K562 (cell line): ENCODE results near the gene APOBEC3G. TPM values are rescaled to one million over a fixed set of nuclear protein-coding genes. Genes with fewer than 3 reads are reported as not detected.
"Not testable (repeated sequence)": the region's sequence is repeated elsewhere in the genome, so short reads cannot be mapped to it uniquely, and the experiment has no call there.

Source experiments
- ATAC-seq: fragments of 200-7000 bp; cut with Tn5 transposase; 3 replicates; pipeline ENCODE4 v1.9.1; 2020; ENCODE audit warnings: moderate library complexity
- BruUV-seq: library from RNA; stranded (reverse); fragments of 400-500 nt; replicated peaks from 2 replicates; lab custom pipeline; 2021; lab: Mats Ljungman, UMichigan
- CTCF ChIA-PET: fragments of 300-600 bp; formaldehyde crosslinking; extraction: SDS; loops from one replicate; lab custom pipeline; 2021; ENCODE audit warnings: low intra/inter-chr PET ratio; lab: Yijun Ruan, JAX
- POLR2A ChIA-PET: fragments of 300-600, 350-650 bp; sonication (Branson Sonifier 250); formaldehyde crosslinking; extraction: SDS; loops from one replicate; lab custom pipeline; 2021; ENCODE audit warnings: antibody characterized with exemption, inconsistent platforms; lab: Yijun Ruan, JAX
- DNase-seq, 4 experiments: peaks; one replicate each; pipeline versions ENCODE4 v3.0.0 to v3.0.0-alpha.2; 2011 to 2018; ENCODE audit warnings: low spot score in 3 of 4, mixed read lengths in 3 of 4; ENCODE audit errors: extremely low read depth in 1 of 4
- FAIRE-seq: peaks from 2 replicates; lab custom pipeline; 2011; peaks lifted over from hg19 to GRCh38; lab: Jason Lieb, UNC
- H2AFZ ChIP-seq: 2 replicates; pipeline ENCODE4 v1.6.0; 2011; ENCODE audit warnings: low read depth, low read length, control low read depth, inconsistent platforms
- H3K27ac ChIP-seq: fragments of 200-600 bp; 3 replicates; pipeline ENCODE4 v1.8.0; 2011; ENCODE audit warnings: low read depth, mild to moderate bottlenecking, control low read depth, inconsistent platforms, low read length, moderate library complexity, mixed read lengths; ENCODE audit errors: extremely low read depth
- H3K27me3 ChIP-seq, 2 experiments: fragments of 300-600 bp in 1 of 2; 2 replicates in 1 of 2; 3 replicates in 1 of 2; pipeline versions ENCODE4 v1.6.0 to v1.8.0; 2011; ENCODE audit warnings: inconsistent platforms in 2 of 2, low read length in 2 of 2, mild to moderate bottlenecking in 1 of 2, mixed read lengths in 1 of 2, moderate library complexity in 1 of 2; ENCODE audit not compliant: control insufficient read depth in 2 of 2, insufficient read depth in 2 of 2
- H3K36me3 ChIP-seq: fragments of 300-600 bp; 3 replicates; pipeline ENCODE4 v1.8.0; 2011; ENCODE audit warnings: mild to moderate bottlenecking, low read length, inconsistent platforms; ENCODE audit not compliant: control insufficient read depth, insufficient read depth
- H3K4me1 ChIP-seq, 2 experiments: fragments of 200-600 bp in 1 of 2; replicated peaks in 1 of 2; 2 replicates in 1 of 2; 3 replicates in 1 of 2; pipeline versions ENCODE4 v1.5.1 to v1.8.0; 2011; ENCODE audit warnings: inconsistent platforms in 2 of 2, low read length in 2 of 2, mild to moderate bottlenecking in 1 of 2, mixed read lengths in 1 of 2, moderate library complexity in 1 of 2; ENCODE audit not compliant: control insufficient read depth in 2 of 2, insufficient read depth in 2 of 2
- H3K4me2 ChIP-seq: 2 replicates; pipeline ENCODE4 v1.6.1; 2011; ENCODE audit warnings: low read length, control low read depth, inconsistent platforms, mixed read lengths; ENCODE audit not compliant: insufficient read depth
- H3K4me3 ChIP-seq: fragments of 200-600 bp; sonication (generic), shearing (Covaris generic); 2 replicates; pipeline ENCODE4 v1.5.1; 2016; ENCODE audit warnings: control low read depth, inconsistent platforms
- H3K79me2 ChIP-seq: fragments of 200-600 bp; 3 replicates; pipeline ENCODE4 v1.8.0; 2011; ENCODE audit warnings: low read length, inconsistent platforms; ENCODE audit not compliant: control insufficient read depth, insufficient read depth
- H3K9ac ChIP-seq, 2 experiments: 2 replicates each; pipeline versions ENCODE4 v1.6.0 to v1.6.1; 2011; ENCODE audit warnings: low read depth in 2 of 2, low read length in 2 of 2, control low read depth in 1 of 2, inconsistent platforms in 1 of 2, mild to moderate bottlenecking in 1 of 2, mixed read lengths in 1 of 2; ENCODE audit not compliant: insufficient read depth in 1 of 2
- H3K9me1 ChIP-seq: one replicate; pipeline ENCODE4 v1.6.0; 2011; ENCODE audit warnings: inconsistent platforms, mild to moderate bottlenecking, low read length, moderate library complexity; ENCODE audit not compliant: control insufficient read depth, insufficient read depth
- H3K9me3 ChIP-seq: replicated peaks from 2 replicates; pipeline ENCODE4 v1.5.1; 2011; ENCODE audit warnings: low read depth, low read length, inconsistent platforms; ENCODE audit not compliant: control insufficient read depth, insufficient read depth
- H4K20me1 ChIP-seq: replicated peaks from 2 replicates; pipeline ENCODE4 v1.6.1; 2011; ENCODE audit warnings: low read length, inconsistent platforms, mixed read lengths; ENCODE audit not compliant: control insufficient read depth, insufficient read depth
- WGBS: fragments of 100-300 bp; shearing (Covaris generic); methylation state at CpG from one replicate; pipeline ENCODE4 v1.1.6; 2016; ENCODE audit warnings: low coverage, mixed read lengths; ENCODE audit not compliant: insufficient coverage; ENCODE audit errors: missing lambda C conversion rate; 5-methylcytosine and 5-hydroxymethylcytosine counted together
- in situ Hi-C: fragments of 300-500 bp; cut with MboI; formaldehyde crosslinking; loops from 4 replicates; pipeline ENCODE4 v1.15.0; 2018; ENCODE audit warnings: inconsistent platforms, mixed read lengths
- intact Hi-C: fragments of 100-400 bp; cut with micrococcal nuclease; formaldehyde crosslinking; loops from 2 replicates; pipeline ENCODE4 v1.14.2; 2022
- polyA plus RNA-seq, 8 experiments: library from polyadenylated mRNA; depleted of rRNA in 4 of 8; stranded (reverse) in 5 of 8; unstranded in 3 of 8; fragments of >200 nt; fragmentation: Nextera tagmentation in 2 of 8; fragmentation: Illumina TruSeq in 1 of 8; extraction: Ambion mirVana in 2 of 8; extraction: Trizol in 1 of 8; gene quantifications; 2 replicates each; pipeline versions ENCODE4 v1.2.1 to v1.2.3, GENCODE V29; 2011 to 2014; ENCODE audit warnings: inconsistent platforms in 1 of 8, missing spikeins in 1 of 8
- total RNA-seq, 7 experiments: library from RNA; depleted of rRNA in 6 of 7; stranded (reverse); fragments of >200 nt in 6 of 7; fragmentation: Illumina TruSeq in 2 of 7; extraction: Trizol in 2 of 7; gene quantifications; 2 replicates each; pipeline versions ENCODE4 v1.2.1 to v1.2.3, GENCODE V29; 2011 to 2021; ENCODE audit warnings: low replicate concordance in 1 of 7

Gene APOBEC3G
- total and polyA plus RNA-seq, 9 of the 15 experiments (the other 6 are each of a cell fraction or from before 2014, with no cell fraction given): 5.2 to 20.8 (median 11.4) TPM

DNA sequence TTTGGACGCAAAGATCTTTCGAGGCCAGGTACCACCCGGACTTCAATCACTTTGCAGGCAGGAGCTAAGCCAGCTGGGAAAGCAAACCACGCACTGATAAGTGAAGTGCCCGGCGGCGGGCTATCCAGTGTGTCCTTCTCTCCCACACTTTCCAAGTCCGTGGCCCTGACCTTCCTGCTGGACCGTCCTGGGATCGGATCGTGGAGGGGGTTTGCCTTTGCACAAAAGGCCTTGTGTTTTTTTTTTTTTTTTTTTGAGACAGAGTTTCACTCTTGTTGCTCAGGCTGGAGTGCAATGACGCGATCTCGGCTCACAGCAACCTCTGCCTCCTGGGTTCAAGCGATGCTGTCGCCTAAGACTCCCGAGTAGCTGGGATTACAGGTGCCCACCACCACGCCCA is 34.0 kb upstream of the APOBEC3G start:
- H3K4me2 ChIP-seq, intact Hi-C loops, H3K27me3 ChIP-seq, H4K20me1 ChIP-seq, BruUV-seq, ATAC-seq, H3K9me3 ChIP-seq, POLR2A ChIA-PET, H2AFZ ChIP-seq, H3K36me3 ChIP-seq, H3K9ac ChIP-seq, H3K4me3 ChIP-seq, H3K9me1 ChIP-seq, DNase-seq, H3K27ac ChIP-seq, CTCF ChIA-PET, FAIRE-seq: not testable (repeated sequence)
- in situ Hi-C loops: loop anchor here (5.0 kb wide), 1 partner anchor 34 kb away; the partner anchor contains the start of gene APOBEC3G
- Histone ChIP-seq H3K79me2 (peaks cover 14% of the 10 kb centered on the region), H3K4me1 (peaks cover 0 to 27% of the 10 kb centered on the region in 2 experiments; a peak in 4 of 5 replicates)
- WGBS: 63% methylated on average over 3 of the region's 18 CpGs

DNA sequence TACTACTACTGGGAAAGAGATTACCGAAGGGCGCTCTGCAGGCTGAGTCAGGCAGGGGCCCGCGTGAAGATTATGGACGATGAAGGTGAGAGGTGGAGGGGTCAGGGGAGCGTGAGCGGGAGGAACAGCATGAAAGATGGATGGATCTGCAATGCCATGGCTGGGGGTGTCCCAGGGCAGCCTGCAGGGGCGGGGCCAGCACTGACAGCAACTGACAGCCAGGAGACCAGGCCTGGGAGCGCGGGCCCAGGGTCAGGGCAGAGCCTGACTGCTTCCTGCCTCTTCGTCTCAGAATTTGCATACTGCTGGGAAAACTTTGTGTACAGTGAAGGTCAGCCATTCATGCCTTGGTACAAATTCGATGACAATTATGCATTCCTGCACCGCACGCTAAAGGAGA is 31.9 kb upstream of the APOBEC3G start:
- DNase-seq, CTCF ChIA-PET, BruUV-seq, H3K27ac ChIP-seq, in situ Hi-C loops, POLR2A ChIA-PET, intact Hi-C loops, H3K36me3 ChIP-seq, H2AFZ ChIP-seq, H3K9me3 ChIP-seq, H3K9me1 ChIP-seq, H3K4me3 ChIP-seq, H3K4me2 ChIP-seq, H3K27me3 ChIP-seq, ATAC-seq, H4K20me1 ChIP-seq: not testable (repeated sequence)
- Histone ChIP-seq H3K9ac (0 out of 4 replicates have a peak overlapping the region, but pooled peaks of 1 of the 2 experiments have one; percentile 26), H3K4me1 (peaks cover 0 to 18% of the 10 kb centered on the region in 2 experiments; a peak in 4 of 5 replicates), H3K79me2 (peaks cover 14% of the 10 kb centered on the region)
- WGBS: 67% methylated on average over 13 of the region's 14 CpGs
- peak; percentile 44 for FAIRE-seq
